ENCODE measurements around the gene MICAL3. TPM values are rescaled to one million over a fixed set of nuclear protein-coding genes. Genes with fewer than 3 reads are reported as not detected.

MICAL3 gene
- total and polyA plus RNA-seq, 9 of the 15 experiments (the other 6 are each of a cell fraction or from before 2014, with no cell fraction given) = 0.53 to 32.1 (median 12.3) TPM

DNA sequence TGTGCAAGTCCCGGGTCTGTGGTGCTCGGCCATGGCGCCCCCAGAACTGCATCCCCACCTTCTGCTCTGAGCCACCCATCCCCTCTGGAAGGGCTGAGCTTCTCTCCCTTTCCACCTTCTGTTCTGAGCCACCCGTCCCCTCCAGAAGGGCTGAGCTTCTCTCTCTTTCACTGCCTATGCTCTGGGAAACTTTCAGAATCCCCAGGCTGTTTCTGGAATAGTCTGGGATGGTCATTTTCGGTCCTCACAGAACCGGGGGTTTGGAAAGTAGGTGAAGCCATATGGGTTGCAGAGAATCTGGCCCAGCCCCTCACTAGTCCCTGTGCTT lies 246.7 kb downstream of the MICAL3 start:
- DNase-seq (ENCODE audit: extremely low read depth in 1 of 4, low spot score in 3 of 4) (no peak), ATAC-seq (no peak), FAIRE-seq (no peak)
- H3K27ac ChIP-seq (ENCODE audit: extremely low read depth, low read depth, low read length) = peak overlapping the region; percentile 38
- peak overlapping the region; percentile 67 for H3K4me2 ChIP-seq (ENCODE audit: insufficient read depth, low read length)
- in situ Hi-C loops (cut with MboI) = no loop called here
- intact Hi-C loops (cut with micrococcal nuclease) = loop anchor here (10.0 kb wide), 1 partner anchor 287 kb away; no protein-coding TSS in a partner anchor
- no peaks in the 10 kb centered on the region for H3K9me3 ChIP-seq (replicated peaks; ENCODE audit: control insufficient read depth, insufficient read depth, low read depth, low read length)
- peak overlapping the region; percentile 35 to 76 for H3K9ac ChIP-seq (ENCODE audit: insufficient read depth in 1 of 2, low read depth in 2 of 2, low read length in 2 of 2)
- 46% methylated on average over 5 of the region's 6 CpGs for WGBS (ENCODE audit: insufficient coverage, low coverage, missing lambda C conversion rate)
- POLR2A ChIA-PET = interaction anchor here (0.7 to 0.9 kb wide), 2 partner anchors 77 to 80 kb away, joined by 3 read pairs; no protein-coding TSS in a partner anchor
- peaks cover 24 to 76% of the 10 kb centered on the region in 2 experiments for H3K4me1 ChIP-seq (replicated peaks in 1 of 2; ENCODE audit: control insufficient read depth in 2 of 2, insufficient read depth in 2 of 2, low read length in 2 of 2)
- BruUV-seq (replicated peaks) = no TSS peak
- H4K20me1 ChIP-seq (replicated peaks; ENCODE audit: control insufficient read depth, insufficient read depth, low read length) = peaks cover 9% of the 10 kb centered on the region
- peaks cover 1% of the 10 kb centered on the region; the same call in 1 of the 3 replicates for H3K36me3 ChIP-seq (ENCODE audit: control insufficient read depth, insufficient read depth, low read length)
- H3K9me1 ChIP-seq (ENCODE audit: control insufficient read depth, insufficient read depth, low read length) = peaks cover 3% of the 10 kb centered on the region
- peak overlapping the region; percentile 8 for H3K4me3 ChIP-seq
- peaks cover 13% of the 10 kb centered on the region for H3K79me2 ChIP-seq (ENCODE audit: control insufficient read depth, insufficient read depth, low read length)
- H3K27me3 ChIP-seq (ENCODE audit: control insufficient read depth in 2 of 2, insufficient read depth in 2 of 2, low read length in 2 of 2) = no peaks in the 10 kb centered on the region; a peak in 1 of 5 replicates
- TF ChIP-seq ZKSCAN1 (IDR thresholded peaks at IDR 0.05; ENCODE audit: low read depth, low read length) (no peak), ZFX (CRISPR knock-in tag; IDR thresholded peaks at IDR 0.05) (0 out of 2 replicates have a peak, but pooled peaks have one; percentile 4)
- H2AFZ ChIP-seq (ENCODE audit: low read depth, low read length) = peak overlapping the region; percentile 76
- CTCF ChIA-PET (ENCODE audit: low intra/inter-chr PET ratio) = no interaction called here

DNA sequence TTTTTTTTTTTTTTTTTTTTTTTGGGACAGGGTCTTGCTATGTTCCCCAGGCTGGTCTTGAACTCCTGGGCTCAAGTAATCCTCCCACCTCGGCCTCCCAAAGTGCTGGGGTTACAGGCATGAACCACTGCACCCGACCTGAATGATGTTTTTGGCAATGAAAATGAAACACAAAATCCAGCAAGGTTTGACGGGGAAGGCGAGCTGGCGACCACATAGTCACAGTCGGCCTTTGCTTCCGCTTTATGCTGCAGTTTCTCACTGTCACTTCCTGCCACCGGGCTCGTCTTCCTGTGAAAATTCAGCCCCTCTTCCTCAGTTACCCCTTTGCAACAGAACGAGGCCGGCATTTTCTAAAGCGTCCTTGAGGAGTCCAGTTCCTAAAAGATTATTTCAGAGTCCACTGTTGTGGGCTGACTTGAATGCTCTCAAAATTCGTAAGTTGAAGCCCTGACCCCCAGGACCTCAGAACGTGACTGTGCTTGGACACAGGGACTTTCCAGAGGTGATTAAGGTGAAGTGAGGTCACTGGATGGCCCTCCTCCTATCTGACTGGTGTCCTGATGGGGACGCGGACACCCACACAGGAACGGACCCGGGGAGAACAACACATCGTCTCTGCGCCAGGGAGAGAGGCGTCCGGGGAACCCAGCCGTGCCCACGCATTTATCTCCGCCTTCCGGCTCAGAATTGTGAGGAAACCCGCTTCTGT lies 247.2 kb downstream of the MICAL3 start:
- Histone ChIP-seq H2AFZ (ENCODE audit: low read depth, low read length) (peak overlapping the region; percentile 76), H3K27ac (ENCODE audit: extremely low read depth, low read depth, low read length) (peak overlapping the region; percentile 38), H4K20me1 (replicated peaks; ENCODE audit: control insufficient read depth, insufficient read depth, low read length) (peaks cover 15% of the 10 kb centered on the region), H3K4me2 (ENCODE audit: insufficient read depth, low read length) (peak overlapping the region; percentile 67), H3K9me1 (ENCODE audit: control insufficient read depth, insufficient read depth, low read length) (peaks cover under 1% of the 10 kb centered on the region), H3K27me3 (ENCODE audit: control insufficient read depth in 2 of 2, insufficient read depth in 2 of 2, low read length in 2 of 2) (no peaks in the 10 kb centered on the region), H3K9me3 (replicated peaks; ENCODE audit: control insufficient read depth, insufficient read depth, low read depth, low read length) (no peaks in the 10 kb centered on the region), H3K9ac (ENCODE audit: insufficient read depth in 1 of 2, low read depth in 2 of 2, low read length in 2 of 2) (peak overlapping the region; percentile 35 to 76), H3K4me3 (peak overlapping the region; percentile 8), H3K4me1 (replicated peaks in 1 of 2; ENCODE audit: control insufficient read depth in 2 of 2, insufficient read depth in 2 of 2, low read length in 2 of 2) (peaks cover 25 to 76% of the 10 kb centered on the region in 2 experiments), H3K79me2 (ENCODE audit: control insufficient read depth, insufficient read depth, low read length) (peaks cover 18% of the 10 kb centered on the region), H3K36me3 (ENCODE audit: control insufficient read depth, insufficient read depth, low read length) (peaks cover 6% of the 10 kb centered on the region; the same call in 1 of the 3 replicates)
- 42% methylated on average over 27 of the region's 27 CpGs for WGBS (ENCODE audit: insufficient coverage, low coverage, missing lambda C conversion rate)
- DNase-seq (ENCODE audit: extremely low read depth in 1 of 4, low spot score in 3 of 4) (peak; percentile 46 to 63 (median 56)), FAIRE-seq (peak; percentile 84), ATAC-seq (peak; percentile 2; the same call in 1 of the 3 replicates)
- ChIA-PET CTCF (ENCODE audit: low intra/inter-chr PET ratio) (no interaction called here), POLR2A (interaction anchor here (0.6 to 0.7 kb wide), 2 partner anchors 17 to 80 kb away, joined by 3 read pairs; no protein-coding TSS in a partner anchor)
- in situ Hi-C loops (cut with MboI) (no loop called here), intact Hi-C loops (cut with micrococcal nuclease) (loop anchor here (10.0 kb wide), 1 partner anchor 288 kb away; no protein-coding TSS in a partner anchor)
- TSS peak; percentile 76 for BruUV-seq (replicated peaks)
- TF ChIP-seq ETV5 (CRISPR knock-in tag; IDR thresholded peaks at IDR 0.05; ENCODE audit: low read depth) (peak; percentile 52; the same call in 1 of the 2 replicates), ELF2 (CRISPR knock-in tag; IDR thresholded peaks at IDR 0.05) (no peak), HIVEP1 (CRISPR knock-in tag; IDR thresholded peaks at IDR 0.05) (no peak), ZNF507 (tag; conservative IDR thresholded peaks at IDR 0.05) (no peak), RCOR1 (IDR thresholded peaks at IDR 0.05; ENCODE audit: borderline replicate concordance in 1 of 2, low read depth in 2 of 2, low read length in 2 of 2) (0 out of 4 replicates have a peak, but pooled peaks of 1 of the 2 experiments have one; percentile 21), SMARCC2 (IDR thresholded peaks at IDR 0.05; ENCODE audit: low read depth) (no peak), ZC3H4 (CRISPR knock-in tag; IDR thresholded peaks at IDR 0.05; ENCODE audit: borderline replicate concordance) (no peak), MXI1 (IDR thresholded peaks at IDR 0.05; ENCODE audit: low read depth, low read length) (no peak), BHLHE40 (IDR thresholded peaks at IDR 0.05; ENCODE audit: low read length) (peak; percentile 93), ARID1B (IDR thresholded peaks at IDR 0.05) (0 out of 2 replicates have a peak, but pooled peaks have one; percentile 21), ZNF232 (CRISPR knock-in tag; IDR thresholded peaks at IDR 0.05) (no peak)
- TF ChIP-seq, protein P1, sequence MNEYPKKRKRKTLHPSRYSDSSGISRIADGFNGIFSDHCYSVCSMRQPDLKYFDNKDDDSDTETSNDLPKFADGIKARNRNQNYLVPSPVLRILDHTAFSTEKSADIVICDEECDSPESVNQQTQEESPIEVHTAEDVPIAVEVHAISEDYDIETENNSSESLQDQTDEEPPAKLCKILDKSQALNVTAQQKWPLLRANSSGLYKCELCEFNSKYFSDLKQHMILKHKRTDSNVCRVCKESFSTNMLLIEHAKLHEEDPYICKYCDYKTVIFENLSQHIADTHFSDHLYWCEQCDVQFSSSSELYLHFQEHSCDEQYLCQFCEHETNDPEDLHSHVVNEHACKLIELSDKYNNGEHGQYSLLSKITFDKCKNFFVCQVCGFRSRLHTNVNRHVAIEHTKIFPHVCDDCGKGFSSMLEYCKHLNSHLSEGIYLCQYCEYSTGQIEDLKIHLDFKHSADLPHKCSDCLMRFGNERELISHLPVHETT (CRISPR knock-in tag; conservative IDR thresholded peaks at IDR 0.05 in 1 of 2, IDR thresholded peaks at IDR 0.05 in 1 of 2) = 0 out of 4 replicates have a peak, but pooled peaks of 1 of the 2 experiments have one; percentile 13

Data from K562 (cell line).